Peyer's patch (tissue), 4 donors: ENCODE results near the gene DDX27.

Experiments
- CTCF ChIP-seq, 6 experiments: fragments of 450-650 bp in 4 of 6; fragments of 200-600 bp in 2 of 6; sonication (generic) in 1 of 6; IDR thresholded peaks; one replicate each; pipeline ENCODE4 v1.5.1; 2017 to 2019; ENCODE audit warnings: antibody characterized with exemption in 6 of 6, mild to moderate bottlenecking in 3 of 6, moderate library complexity in 1 of 6
- POLR2A ChIP-seq, 2 donors: fragments of 450-650 bp; IDR thresholded peaks; one replicate each; pipeline ENCODE4 v1.5.1; 2017; ENCODE audit warnings: antibody characterized with exemption in 2 of 2, mild to moderate bottlenecking in 2 of 2, moderate library complexity in 2 of 2

DNA sequence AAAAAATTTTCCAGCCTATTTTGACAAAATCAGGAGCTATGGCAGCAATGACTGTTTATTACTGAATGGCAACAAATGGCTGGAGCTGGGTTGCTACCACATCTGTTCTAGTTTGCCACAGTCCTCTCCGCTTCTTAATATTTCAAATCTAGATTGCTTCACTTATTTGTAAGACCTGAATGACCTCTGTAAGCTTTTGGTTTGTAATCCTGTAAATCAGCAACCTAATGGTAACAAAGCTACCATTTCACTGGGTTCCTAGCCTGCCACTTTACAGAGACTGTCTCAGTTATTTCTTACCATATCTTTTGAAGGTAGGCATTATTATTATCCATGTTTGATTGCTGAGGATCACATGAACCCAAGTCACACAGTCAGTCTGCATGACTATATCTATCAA lies 43.2 kb downstream of the DDX27 start:
- TF ChIP-seq CTCF (IDR thresholded peaks at IDR 0.05) (no peak), POLR2A (IDR thresholded peaks at IDR 0.05) (no peak)
